Mucosa of gallbladder (tissue), 1 donor: Measurements from ENCODE around the gene C15orf62. TPM values are rescaled to one million over a fixed set of nuclear protein-coding genes. Genes with fewer than 3 reads are reported as not detected.

Experiments
- DNase-seq: peaks from one replicate; pipeline ENCODE4 v3.0.0-alpha.2; 2020; ENCODE audit warnings: low spot score
- total RNA-seq: library from RNA; stranded (reverse); gene quantifications from one replicate; pipeline ENCODE4 v1.2.1, GENCODE V29; 2021
- donor health status: DM: no; HTN: no; CAD: no.

C15orf62 gene
- 1.4 TPM for total RNA-seq

GRCh38 chr15:40769274-40770146, at the start of gene C15orf62:
Gene C15orf62 (plus strand): TSS chr15:40769980. CDS start chr15:40770496, 516 bp downstream.
- DNase-seq: peak; percentile 83

- DNase-seq: no peak
These were observed 48.1 kb upstream of the C15orf62 start for GRCh38 chr15:40721701-40722100.

GRCh38 chr15:40722354-40722753, 47.4 kb upstream of the C15orf62 start:
- DNase-seq: no peak

- no peak for DNase-seq
These were observed 46.8 kb upstream of the C15orf62 start for GRCh38 chr15:40722934-40723333.

- DNase-seq: no peak
These were observed 45.9 kb upstream of the C15orf62 start for GRCh38 chr15:40723919-40724318.

GRCh38 chr15:40731034-40731433, 38.7 kb upstream of the C15orf62 start:
- no peak for DNase-seq

- DNase-seq: no peak
These were observed 33.2 kb upstream of the C15orf62 start for GRCh38 chr15:40736575-40736974.

- DNase-seq: no peak
These were observed 32.7 kb upstream of the C15orf62 start for GRCh38 chr15:40737048-40737447.

GRCh38 chr15:40739047-40739446, 30.7 kb upstream of the C15orf62 start:
- DNase-seq: no peak

- no peak for DNase-seq
These were observed 29.9 kb upstream of the C15orf62 start for GRCh38 chr15:40739854-40740253.

GRCh38 chr15:40743485-40743901, 26.3 kb upstream of the C15orf62 start:
- DNase-seq: no peak

- no peak for DNase-seq
These were observed 25.6 kb upstream of the C15orf62 start for GRCh38 chr15:40743921-40744814.

- DNase-seq: no peak
These were observed 25.0 kb upstream of the C15orf62 start for GRCh38 chr15:40744815-40745152.

GRCh38 chr15:40746916-40747418, 22.8 kb upstream of the C15orf62 start:
- no peak for DNase-seq

- no peak for DNase-seq
These were observed 21.8 kb upstream of the C15orf62 start for GRCh38 chr15:40747685-40748631.

- no peak for DNase-seq
These were observed 20.6 kb upstream of the C15orf62 start for GRCh38 chr15:40749151-40749630.

GRCh38 chr15:40750885-40751284, 18.9 kb upstream of the C15orf62 start:
- no peak for DNase-seq

GRCh38 chr15:40751745-40752144, 18.0 kb upstream of the C15orf62 start:
- DNase-seq: no peak

- no peak for DNase-seq
These were observed 15.3 kb upstream of the C15orf62 start for GRCh38 chr15:40754574-40754882.

- peak; percentile 93 for DNase-seq
These were observed 14.6 kb upstream of the C15orf62 start, which contains the start of gene RMDN3 for GRCh38 chr15:40754883-40755811. Gene RMDN3 (minus strand): TSS chr15:40755254. CDS start chr15:40754783, 471 bp downstream.
